Measurements from ENCODE around the gene SKI.

GRCh38 chr1:2221271-2221670 lies 6.8 kb upstream of the SKI start:
- no peak for TF ChIP-seq NFYA (IDR thresholded peaks at IDR 0.05; ENCODE audit: borderline replicate concordance, low read depth, low read length)
- TF ChIP-seq EZH2 (IDR thresholded peaks at IDR 0.05; ENCODE audit: borderline replicate concordance, control insufficient read depth, low read depth, low read length), result no peak
- TF ChIP-seq CEBPZ (IDR thresholded peaks at IDR 0.05; ENCODE audit: low read depth, low read length), result no peak
- TF ChIP-seq ZBTB33 (IDR thresholded peaks at IDR 0.05), result no peak
- TF ChIP-seq SMAD1 (IDR thresholded peaks at IDR 0.05; ENCODE audit: low read depth, partially characterized antibody), result no peak
- no peak for TF ChIP-seq KDM1A (IDR thresholded peaks at IDR 0.05; ENCODE audit: borderline replicate concordance)
- no peak for TF ChIP-seq SIX5 (IDR thresholded peaks at IDR 0.05; ENCODE audit: low read depth, low read length, severe bottlenecking)
- TF ChIP-seq, protein P1, sequence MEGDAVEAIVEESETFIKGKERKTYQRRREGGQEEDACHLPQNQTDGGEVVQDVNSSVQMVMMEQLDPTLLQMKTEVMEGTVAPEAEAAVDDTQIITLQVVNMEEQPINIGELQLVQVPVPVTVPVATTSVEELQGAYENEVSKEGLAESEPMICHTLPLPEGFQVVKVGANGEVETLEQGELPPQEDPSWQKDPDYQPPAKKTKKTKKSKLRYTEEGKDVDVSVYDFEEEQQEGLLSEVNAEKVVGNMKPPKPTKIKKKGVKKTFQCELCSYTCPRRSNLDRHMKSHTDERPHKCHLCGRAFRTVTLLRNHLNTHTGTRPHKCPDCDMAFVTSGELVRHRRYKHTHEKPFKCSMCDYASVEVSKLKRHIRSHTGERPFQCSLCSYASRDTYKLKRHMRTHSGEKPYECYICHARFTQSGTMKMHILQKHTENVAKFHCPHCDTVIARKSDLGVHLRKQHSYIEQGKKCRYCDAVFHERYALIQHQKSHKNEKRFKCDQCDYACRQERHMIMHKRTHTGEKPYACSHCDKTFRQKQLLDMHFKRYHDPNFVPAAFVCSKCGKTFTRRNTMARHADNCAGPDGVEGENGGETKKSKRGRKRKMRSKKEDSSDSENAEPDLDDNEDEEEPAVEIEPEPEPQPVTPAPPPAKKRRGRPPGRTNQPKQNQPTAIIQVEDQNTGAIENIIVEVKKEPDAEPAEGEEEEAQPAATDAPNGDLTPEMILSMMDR (IDR thresholded peaks at IDR 0.05 in 2 of 3, conservative IDR thresholded peaks at IDR 0.05 in 1 of 3; ENCODE audit: control insufficient read depth in 2 of 3, extremely low read depth in 1 of 3, insufficient read depth in 1 of 3, low read depth in 3 of 3, low read length in 3 of 3), result no peak
